CD14-positive monocyte (primary cell): ENCODE data around the gene COL5A2. TPM values are rescaled to one million over a fixed set of nuclear protein-coding genes. Genes with fewer than 3 reads are reported as not detected.

Experiments used
- DNase-seq, 3 donors: peaks; one replicate each; pipeline ENCODE4 v3.0.0-alpha.2; 2011 to 2022
- H2AFZ ChIP-seq: 2 replicates; pipeline ENCODE4 v1.6.0; 2012; ENCODE audit warnings: mild to moderate bottlenecking, low read depth, low read length, inconsistent platforms; ENCODE audit not compliant: insufficient read depth, poor library complexity, severe bottlenecking
- H3K27ac ChIP-seq, 2 donors: 1 replicate in 1 of 2; 2 replicates in 1 of 2; pipeline ENCODE4 v1.5.1; 2012 to 2013; ENCODE audit warnings: low read length in 2 of 2, control low read depth in 1 of 2, inconsistent platforms in 1 of 2, low read depth in 1 of 2, mild to moderate bottlenecking in 1 of 2
- H3K27me3 ChIP-seq, 2 donors: one replicate each; pipeline versions ENCODE4 v1.6.0 to v1.6.1; 2011 to 2013; ENCODE audit warnings: low read length in 2 of 2; ENCODE audit not compliant: control insufficient read depth in 2 of 2, insufficient read depth in 2 of 2
- H3K36me3 ChIP-seq, 2 donors: replicated peaks in 1 of 2; 1 replicate in 1 of 2; 2 replicates in 1 of 2; pipeline versions ENCODE4 v1.5.1 to v1.6.1; 2012 to 2013; ENCODE audit warnings: low read length in 2 of 2, control low read depth in 1 of 2, inconsistent platforms in 1 of 2, mild to moderate bottlenecking in 1 of 2; ENCODE audit not compliant: insufficient read depth in 2 of 2, control insufficient read depth in 1 of 2
- H3K4me1 ChIP-seq, 2 donors: 1 replicate in 1 of 2; 2 replicates in 1 of 2; pipeline versions ENCODE4 v1.5.1 to v1.6.1; 2012 to 2013; ENCODE audit warnings: low read length in 2 of 2, control low read depth in 1 of 2, inconsistent platforms in 1 of 2, mild to moderate bottlenecking in 1 of 2, moderate library complexity in 1 of 2; ENCODE audit not compliant: insufficient read depth in 2 of 2, control insufficient read depth in 1 of 2
- H3K4me2 ChIP-seq: replicated peaks from 2 replicates; pipeline ENCODE3; 2012; ENCODE audit warnings: low read length, moderate library complexity, mild to moderate bottlenecking; ENCODE audit not compliant: poor library complexity, severe bottlenecking; ENCODE audit errors: extremely low read depth
- H3K4me3 ChIP-seq, 3 experiments: fragments of 200-600 bp in 1 of 3; sonication (generic) in 1 of 3; replicated peaks in 1 of 3; 1 replicate in 2 of 3; 2 replicates in 1 of 3; pipeline ENCODE4 v1.5.1; 2011 to 2013; ENCODE audit warnings: low read length in 3 of 3, mild to moderate bottlenecking in 3 of 3, control low read depth in 2 of 3, low read depth in 2 of 3, inconsistent platforms in 1 of 3, moderate library complexity in 1 of 3
- H3K79me2 ChIP-seq: 2 replicates; pipeline ENCODE4 v1.6.0; 2012; ENCODE audit warnings: mild to moderate bottlenecking, control low read depth, inconsistent platforms, low read length, moderate library complexity; ENCODE audit not compliant: insufficient read depth
- H3K9ac ChIP-seq: 2 replicates; pipeline ENCODE4 v1.6.0; 2017; ENCODE audit warnings: low read length, mild to moderate bottlenecking; ENCODE audit not compliant: insufficient read depth, poor library complexity, severe bottlenecking
- H3K9me3 ChIP-seq, 2 donors: replicated peaks in 1 of 2; 1 replicate in 1 of 2; 2 replicates in 1 of 2; pipeline versions ENCODE4 v1.5.1 to v1.6.1; 2012 to 2013; ENCODE audit warnings: low read length in 2 of 2, control low read depth in 1 of 2; ENCODE audit not compliant: control insufficient read depth in 1 of 2, insufficient read depth in 1 of 2
- H4K20me1 ChIP-seq: 2 replicates; pipeline ENCODE4 v1.6.0; 2012; ENCODE audit warnings: mild to moderate bottlenecking, low read length, control low read depth, moderate library complexity; ENCODE audit not compliant: insufficient read depth
- H3K27ac Mint-ChIP-seq, 7 donors: one replicate each; pipeline ENCODE4 v1.8.0; 2020; ENCODE audit warnings: mild to moderate bottlenecking in 7 of 7, mixed read lengths in 7 of 7, moderate library complexity in 6 of 7, inconsistent platforms in 2 of 7
- H3K27me3 Mint-ChIP-seq, 3 donors: one replicate each; pipeline ENCODE4 v1.8.0; 2021 to 2022; ENCODE audit warnings: low read depth in 3 of 3, mild to moderate bottlenecking in 3 of 3, mixed read lengths in 3 of 3, moderate library complexity in 3 of 3, inconsistent platforms in 1 of 3
- H3K36me3 Mint-ChIP-seq, 2 donors: one replicate each; pipeline ENCODE4 v1.8.0; 2020; ENCODE audit warnings: mixed read lengths in 2 of 2, inconsistent platforms in 1 of 2, mild to moderate bottlenecking in 1 of 2
- H3K4me1 Mint-ChIP-seq: one replicate; pipeline ENCODE4 v1.8.0; 2020; ENCODE audit warnings: mild to moderate bottlenecking, mixed read lengths
- H3K4me3 Mint-ChIP-seq, 2 donors: one replicate each; pipeline ENCODE4 v1.8.0; 2020; ENCODE audit warnings: mild to moderate bottlenecking in 2 of 2, mixed read lengths in 2 of 2, moderate library complexity in 1 of 2
- H3K9me3 Mint-ChIP-seq, 7 donors: one replicate each; pipeline ENCODE4 v1.8.0; 2020 to 2022; ENCODE audit warnings: mixed read lengths in 7 of 7, mild to moderate bottlenecking in 6 of 7, moderate library complexity in 6 of 7, inconsistent platforms in 2 of 7
- WGBS: methylation state at CpG from one replicate; pipeline ENCODE4 v1.1.5; 2013; ENCODE audit warnings: missing lambda C conversion rate; ENCODE audit not compliant: insufficient coverage; 5-methylcytosine and 5-hydroxymethylcytosine counted together
- intact Hi-C, 2 donors: fragments of 100-400 bp; cut with micrococcal nuclease; formaldehyde crosslinking; loops; one replicate each; pipeline versions ENCODE4 v1.15.0 to v1.15.1; 2023
- polyA plus RNA-seq, 3 donors: library from polyadenylated mRNA; depleted of rRNA in 1 of 3; unstranded in 2 of 3; stranded (reverse) in 1 of 3; fragments of 300-500 nt in 2 of 3; fragments of >200 nt in 1 of 3; fragmentation: Illumina TruSeq in 2 of 3; gene quantifications; 1 replicate in 2 of 3; 2 replicates in 1 of 3; pipeline ENCODE4 v1.2.3, GENCODE V29; 2012 to 2021
- TF ChIP-seq, protein P1 (sequence below): fragments of 200-600 bp; IDR thresholded peaks from one replicate; pipeline ENCODE4 v1.8.0; 2022; ENCODE audit warnings: antibody characterized with exemption, mild to moderate bottlenecking

Gene COL5A2
- polyA plus RNA-seq, 3 donors = 0.13 TPM; not detected in 2

DNA sequence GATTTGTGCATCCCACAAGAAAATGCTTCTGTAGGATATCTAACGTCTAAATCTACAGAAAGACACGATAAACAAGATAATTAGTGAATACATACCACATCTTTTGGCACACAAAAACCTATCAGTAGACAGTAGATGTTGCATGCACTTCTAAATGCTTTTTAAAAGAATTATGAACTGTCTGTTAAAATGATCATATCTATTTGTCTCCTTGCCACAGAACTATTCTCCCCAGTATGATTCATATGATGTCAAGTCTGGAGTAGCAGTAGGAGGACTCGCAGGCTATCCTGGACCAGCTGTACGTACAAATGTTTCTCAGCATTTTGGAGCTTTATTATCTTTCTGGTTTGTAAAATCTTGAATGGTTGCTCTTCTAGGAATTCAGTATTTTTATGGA lies 192.7 kb downstream of the COL5A2 start:
- TF ChIP-seq, protein P1, sequence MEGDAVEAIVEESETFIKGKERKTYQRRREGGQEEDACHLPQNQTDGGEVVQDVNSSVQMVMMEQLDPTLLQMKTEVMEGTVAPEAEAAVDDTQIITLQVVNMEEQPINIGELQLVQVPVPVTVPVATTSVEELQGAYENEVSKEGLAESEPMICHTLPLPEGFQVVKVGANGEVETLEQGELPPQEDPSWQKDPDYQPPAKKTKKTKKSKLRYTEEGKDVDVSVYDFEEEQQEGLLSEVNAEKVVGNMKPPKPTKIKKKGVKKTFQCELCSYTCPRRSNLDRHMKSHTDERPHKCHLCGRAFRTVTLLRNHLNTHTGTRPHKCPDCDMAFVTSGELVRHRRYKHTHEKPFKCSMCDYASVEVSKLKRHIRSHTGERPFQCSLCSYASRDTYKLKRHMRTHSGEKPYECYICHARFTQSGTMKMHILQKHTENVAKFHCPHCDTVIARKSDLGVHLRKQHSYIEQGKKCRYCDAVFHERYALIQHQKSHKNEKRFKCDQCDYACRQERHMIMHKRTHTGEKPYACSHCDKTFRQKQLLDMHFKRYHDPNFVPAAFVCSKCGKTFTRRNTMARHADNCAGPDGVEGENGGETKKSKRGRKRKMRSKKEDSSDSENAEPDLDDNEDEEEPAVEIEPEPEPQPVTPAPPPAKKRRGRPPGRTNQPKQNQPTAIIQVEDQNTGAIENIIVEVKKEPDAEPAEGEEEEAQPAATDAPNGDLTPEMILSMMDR = no peak
- no CpG with 5 or more reads among the region's 4 CpGs for WGBS
- no peaks in the 10 kb centered on the region for H4K20me1 ChIP-seq
- no peaks in the 10 kb centered on the region for H3K36me3 ChIP-seq
- H3K9me3 ChIP-seq = no peaks in the 10 kb centered on the region
- Mint-ChIP-seq H3K4me1 (no peaks in the 10 kb centered on the region), H3K27me3 (no peaks in the 10 kb centered on the region), H3K4me3 (no peak overlapping the region), H3K9me3 (no peaks in the 10 kb centered on the region), H3K36me3 (no peaks in the 10 kb centered on the region), H3K27ac (no peak overlapping the region)
- H2AFZ ChIP-seq = no peak overlapping the region
- H3K27ac ChIP-seq = no peak overlapping the region
- no peaks in the 10 kb centered on the region for H3K27me3 ChIP-seq
- DNase-seq = no peak
- H3K79me2 ChIP-seq = no peaks in the 10 kb centered on the region
- H3K9ac ChIP-seq = no peak overlapping the region
- H3K4me1 ChIP-seq = no peaks in the 10 kb centered on the region
- intact Hi-C loops = no loop called here
- no peak overlapping the region for H3K4me2 ChIP-seq
- H3K4me3 ChIP-seq = no peak overlapping the region

DNA sequence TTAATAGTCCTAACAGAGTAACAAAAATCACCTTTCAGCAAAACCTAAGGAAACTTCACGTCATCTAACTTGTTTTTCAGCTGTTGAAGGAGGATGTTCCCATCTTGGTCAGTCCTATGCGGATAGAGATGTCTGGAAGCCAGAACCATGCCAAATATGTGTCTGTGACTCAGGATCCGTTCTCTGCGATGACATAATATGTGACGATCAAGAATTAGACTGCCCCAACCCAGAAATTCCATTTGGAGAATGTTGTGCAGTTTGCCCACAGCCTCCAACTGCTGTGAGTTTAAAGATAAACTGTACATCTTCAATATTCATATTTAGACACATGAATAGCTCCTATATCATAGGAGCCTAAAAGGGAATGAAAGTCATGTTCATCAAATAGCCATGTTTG lies 194.9 kb downstream of the COL5A2 start:
- no peak overlapping the region for H3K4me3 ChIP-seq
- no peak overlapping the region for H2AFZ ChIP-seq
- Mint-ChIP-seq H3K4me1 (no peaks in the 10 kb centered on the region), H3K9me3 (no peaks in the 10 kb centered on the region), H3K36me3 (no peaks in the 10 kb centered on the region), H3K27ac (no peak overlapping the region), H3K4me3 (no peak overlapping the region), H3K27me3 (no peaks in the 10 kb centered on the region)
- H3K4me1 ChIP-seq = no peaks in the 10 kb centered on the region
- H3K27me3 ChIP-seq = no peaks in the 10 kb centered on the region
- H3K36me3 ChIP-seq = no peaks in the 10 kb centered on the region
- WGBS = no CpG with 5 or more reads among the region's 5 CpGs
- no peaks in the 10 kb centered on the region for H3K79me2 ChIP-seq
- no peaks in the 10 kb centered on the region for H4K20me1 ChIP-seq
- no peaks in the 10 kb centered on the region for H3K9me3 ChIP-seq
- H3K27ac ChIP-seq = no peak overlapping the region
- no peak for DNase-seq
- no peak overlapping the region for H3K9ac ChIP-seq
- TF ChIP-seq, protein P1 = no peak
- H3K4me2 ChIP-seq = no peak overlapping the region
- intact Hi-C loops = no loop called here
